HCT116 (cell line): ENCODE results near the gene HHLA2. TPM values are rescaled to one million over a fixed set of nuclear protein-coding genes. Genes with fewer than 3 reads are reported as not detected.

Experiments used
- ATAC-seq: fragments of 200-7000 bp; cut with Tn5 transposase; 2 replicates; pipeline ENCODE4 v1.9.1; 2020; ENCODE audit warnings: mild to moderate bottlenecking, moderate library complexity
- BruUV-seq: library from RNA; stranded (reverse); fragments of 400-500 nt; replicated peaks from 2 replicates; lab custom pipeline; 2021; lab: Mats Ljungman, UMichigan
- CTCF ChIA-PET: fragments of 300-600 bp; sonication (Branson Sonifier 250); formaldehyde crosslinking; loops from one replicate; lab custom pipeline; 2021; ENCODE audit warnings: antibody characterized with exemption; lab: Charles Lee
- POLR2A ChIA-PET: fragments of 300-600, 350-600 bp; sonication (Branson Sonifier 250); formaldehyde crosslinking; loops from one replicate; lab custom pipeline; 2021; ENCODE audit warnings: antibody characterized with exemption; lab: Charles Lee
- RAD21 ChIA-PET, 2 experiments: fragments of 300-600 bp; sonication (Branson Sonifier 250); formaldehyde crosslinking; loops; one replicate each; lab custom pipeline; 2023; ENCODE audit warnings: low total read pairs in 2 of 2; ENCODE audit not compliant: uncharacterized antibody in 2 of 2, unreplicated experiment in 2 of 2, low non-redundant PET in 1 of 2; lab: Charles Lee
- DNase-seq: peaks from one replicate; pipeline ENCODE4 v3.0.0-alpha.2; 2010; ENCODE audit warnings: low read depth, low spot score
- H2AFZ ChIP-seq: fragments of 200-600 bp; shearing (Covaris generic), sonication (generic); 2 replicates; pipeline ENCODE4 v1.6.1; 2017; ENCODE audit warnings: low read depth, mixed run types, mixed read lengths, antibody characterized with exemption, low read length; ENCODE audit not compliant: poor library complexity, severe bottlenecking
- H3K27ac ChIP-seq: 2 replicates; pipeline ENCODE4 v1.5.1; 2012; ENCODE audit warnings: low read depth, low read length
- H3K27me3 ChIP-seq: fragments of 200-600 bp; sonication (generic); 2 replicates; pipeline ENCODE4 v1.6.1; 2016; ENCODE audit warnings: mixed run types, low read length, mixed read lengths; ENCODE audit not compliant: insufficient read depth
- H3K36me3 ChIP-seq, 2 experiments: fragments of 200-500 bp in 1 of 2; fragments of 200-600 bp in 1 of 2; sonication (Bioruptor generic) in 1 of 2; sonication (generic) in 1 of 2; 2 replicates each; pipeline versions ENCODE4 v1.5.1 to v1.6.1; 2014 to 2016; ENCODE audit warnings: low read length in 2 of 2, inconsistent platforms in 1 of 2, mixed read lengths in 1 of 2, mixed run types in 1 of 2; ENCODE audit not compliant: insufficient read depth in 2 of 2, control insufficient read depth in 1 of 2
- H3K4me1 ChIP-seq, 2 experiments: fragments of 200-600 bp in 1 of 2; sonication (generic) in 1 of 2; 2 replicates each; pipeline versions ENCODE4 v1.5.1 to v1.6.1; 2012 to 2017; ENCODE audit warnings: low read length in 2 of 2, inconsistent platforms in 1 of 2, mild to moderate bottlenecking in 1 of 2, mixed read lengths in 1 of 2, mixed run types in 1 of 2, moderate library complexity in 1 of 2; ENCODE audit not compliant: insufficient read depth in 2 of 2, control insufficient read depth in 1 of 2
- H3K4me2 ChIP-seq: fragments of 200-600 bp; sonication (generic); 2 replicates; pipeline ENCODE4 v1.6.1; 2017; ENCODE audit warnings: mixed run types, low read length, mixed read lengths
- H3K4me3 ChIP-seq, 2 experiments: fragments of 200-600 bp in 1 of 2; sonication (generic) in 1 of 2; replicated peaks in 1 of 2; 2 replicates each; pipeline ENCODE4 v1.5.1; 2011 to 2016; ENCODE audit warnings: low read length in 2 of 2, control low read depth in 1 of 2, low read depth in 1 of 2, mild to moderate bottlenecking in 1 of 2, mixed read lengths in 1 of 2, mixed run types in 1 of 2
- H3K79me2 ChIP-seq: fragments of 200-600 bp; sonication (generic); 2 replicates; pipeline ENCODE4 v1.6.1; 2017; ENCODE audit warnings: mild to moderate bottlenecking, mixed run types, low read length, moderate library complexity, mixed read lengths; ENCODE audit not compliant: insufficient read depth
- H3K9ac ChIP-seq: fragments of 200-600 bp; sonication (generic); 2 replicates; pipeline ENCODE4 v1.6.1; 2016; ENCODE audit warnings: low read length, mixed read lengths
- H3K9me2 ChIP-seq: fragments of 200-600 bp; sonication (generic), shearing (Covaris generic); 2 replicates; pipeline ENCODE4 v1.6.1; 2017; ENCODE audit warnings: mixed run types, mild to moderate bottlenecking, moderate library complexity; ENCODE audit not compliant: insufficient read depth
- H3K9me3 ChIP-seq, 2 experiments: fragments of 200-500 bp in 1 of 2; fragments of 200-600 bp in 1 of 2; sonication (Bioruptor generic) in 1 of 2; sonication (generic) in 1 of 2; 2 replicates each; pipeline ENCODE4 v1.6.1; 2014 to 2017; ENCODE audit warnings: low read length in 2 of 2, mixed read lengths in 2 of 2, inconsistent platforms in 1 of 2, low read depth in 1 of 2, mild to moderate bottlenecking in 1 of 2, mixed run types in 1 of 2, moderate library complexity in 1 of 2; ENCODE audit not compliant: control insufficient read depth in 1 of 2, insufficient read depth in 1 of 2
- H4K20me1 ChIP-seq: fragments of 200-600 bp; sonication (generic), shearing (Covaris generic); 2 replicates; pipeline ENCODE4 v1.6.1; 2017; ENCODE audit warnings: mixed run types, mild to moderate bottlenecking, moderate library complexity; ENCODE audit not compliant: insufficient read depth
- ATF3 ChIP-seq: IDR thresholded peaks from 2 replicates; pipeline ENCODE4 v1.6.1; 2012
- CEBPB ChIP-seq: IDR thresholded peaks from 2 replicates; pipeline ENCODE4 v1.6.1; 2012; ENCODE audit warnings: low read depth
- EGR1 ChIP-seq: IDR thresholded peaks from 2 replicates; pipeline ENCODE4 v1.6.1; 2012; ENCODE audit warnings: low read depth
- ELF1 ChIP-seq: IDR thresholded peaks from 2 replicates; pipeline ENCODE4 v1.6.1; 2012; ENCODE audit warnings: low read depth, borderline replicate concordance
- EZH2 ChIP-seq: fragments of 200-600 bp; sonication (generic); IDR thresholded peaks from 2 replicates; pipeline ENCODE4 v1.6.1; 2017; ENCODE audit warnings: antibody characterized with exemption, mixed run types
- EZH2phosphoT487 ChIP-seq: fragments of 200-600 bp; IDR thresholded peaks from 2 replicates; pipeline ENCODE4 v1.6.1; 2018; ENCODE audit warnings: antibody characterized with exemption, borderline replicate concordance
- FOSL1 ChIP-seq: IDR thresholded peaks from 2 replicates; pipeline ENCODE4 v1.6.1; 2012; ENCODE audit warnings: low read depth
- JUND ChIP-seq: IDR thresholded peaks from 2 replicates; pipeline ENCODE4 v1.6.1; 2012
- MAX ChIP-seq: IDR thresholded peaks from 2 replicates; pipeline ENCODE4 v1.6.1; 2012
- POLR2AphosphoS5 ChIP-seq: IDR thresholded peaks from 2 replicates; pipeline ENCODE4 v1.6.1; 2011; ENCODE audit warnings: mild to moderate bottlenecking, low read depth, low read length, moderate library complexity
- RAD21 ChIP-seq: IDR thresholded peaks from 2 replicates; pipeline ENCODE4 v1.6.1; 2012; ENCODE audit warnings: low read depth, mild to moderate bottlenecking
- SIN3A ChIP-seq: IDR thresholded peaks from 2 replicates; pipeline ENCODE4 v1.6.1; 2012; ENCODE audit warnings: low read depth
- SP1 ChIP-seq: IDR thresholded peaks from 2 replicates; pipeline ENCODE4 v1.6.1; 2012; ENCODE audit warnings: low read depth
- SRF ChIP-seq: IDR thresholded peaks from 2 replicates; pipeline ENCODE4 v1.6.1; 2012; ENCODE audit warnings: low read depth
- ZFX ChIP-seq: fragments of 450-650 bp; IDR thresholded peaks from 2 replicates; pipeline ENCODE4 v1.6.1; 2017
- ZNF274 ChIP-seq: fragments of 200-500 bp; sonication (Bioruptor generic); IDR thresholded peaks from 2 replicates; pipeline ENCODE4 v1.6.1; 2014; ENCODE audit warnings: mild to moderate bottlenecking, low read depth, low read length, inconsistent platforms
- intact Hi-C: fragments of 100-400 bp; cut with micrococcal nuclease; formaldehyde crosslinking; loops from 2 replicates; pipeline ENCODE4 v1.10.0; 2022
- total RNA-seq: library from RNA; stranded (reverse); gene quantifications from one replicate; pipeline ENCODE4 v1.2.1, GENCODE V29; 2021; ENCODE audit not compliant: unreplicated experiment
- TF ChIP-seq, protein P1 (sequence below), 3 experiments: fragments of 200-600 bp in 1 of 3; sonication (generic) in 1 of 3; IDR thresholded peaks in 2 of 3; conservative IDR thresholded peaks in 1 of 3; 2 replicates each; pipeline ENCODE4 v1.5.1; 2012 to 2017; ENCODE audit warnings: low read depth in 2 of 3, low read length in 2 of 3, antibody characterized with exemption in 1 of 3, borderline replicate concordance in 1 of 3, control low read depth in 1 of 3, mild to moderate bottlenecking in 1 of 3, mixed read lengths in 1 of 3, mixed run types in 1 of 3, moderate library complexity in 1 of 3; ENCODE audit not compliant: insufficient read depth in 1 of 3
- TF ChIP-seq, protein P2 (sequence below): IDR thresholded peaks from 2 replicates; pipeline ENCODE4 v1.6.1; 2012; ENCODE audit warnings: low read depth

The HHLA2 gene
- total RNA-seq, 1 experiment from 2014 or later, result not detected

GRCh38 chr3:108381529-108382140, 85.3 kb downstream of the HHLA2 start:
- ATAC-seq, result no peak
- Histone ChIP-seq H3K9me3 (no peaks in the 10 kb centered on the region), H3K27ac (no peak overlapping the region), H3K4me1 (no peaks in the 10 kb centered on the region), H3K9me2 (no peaks in the 10 kb centered on the region), H2AFZ (no peak overlapping the region), H3K4me2 (no peak overlapping the region), H3K27me3 (no peaks in the 10 kb centered on the region), H4K20me1 (no peaks in the 10 kb centered on the region), H3K36me3 (no peaks in the 10 kb centered on the region; a peak in 1 of 4 replicates), H3K4me3 (no peak overlapping the region), H3K79me2 (no peaks in the 10 kb centered on the region), H3K9ac (no peak overlapping the region)
- RAD21 ChIA-PET, result no interaction called here
- no peak for DNase-seq
- CTCF ChIA-PET, result no interaction called here
- TF ChIP-seq MAX (no peak), EZH2phosphoT487 (no peak), ATF3 (no peak), ELF1 (no peak), FOSL1 (no peak), RAD21 (no peak), ZNF274 (no peak), SRF (no peak), POLR2AphosphoS5 (no peak), EGR1 (no peak), EZH2 (no peak), SIN3A (no peak), SP1 (no peak), JUND (no peak), CEBPB (no peak), ZFX (no peak)
- TF ChIP-seq, protein P1, sequence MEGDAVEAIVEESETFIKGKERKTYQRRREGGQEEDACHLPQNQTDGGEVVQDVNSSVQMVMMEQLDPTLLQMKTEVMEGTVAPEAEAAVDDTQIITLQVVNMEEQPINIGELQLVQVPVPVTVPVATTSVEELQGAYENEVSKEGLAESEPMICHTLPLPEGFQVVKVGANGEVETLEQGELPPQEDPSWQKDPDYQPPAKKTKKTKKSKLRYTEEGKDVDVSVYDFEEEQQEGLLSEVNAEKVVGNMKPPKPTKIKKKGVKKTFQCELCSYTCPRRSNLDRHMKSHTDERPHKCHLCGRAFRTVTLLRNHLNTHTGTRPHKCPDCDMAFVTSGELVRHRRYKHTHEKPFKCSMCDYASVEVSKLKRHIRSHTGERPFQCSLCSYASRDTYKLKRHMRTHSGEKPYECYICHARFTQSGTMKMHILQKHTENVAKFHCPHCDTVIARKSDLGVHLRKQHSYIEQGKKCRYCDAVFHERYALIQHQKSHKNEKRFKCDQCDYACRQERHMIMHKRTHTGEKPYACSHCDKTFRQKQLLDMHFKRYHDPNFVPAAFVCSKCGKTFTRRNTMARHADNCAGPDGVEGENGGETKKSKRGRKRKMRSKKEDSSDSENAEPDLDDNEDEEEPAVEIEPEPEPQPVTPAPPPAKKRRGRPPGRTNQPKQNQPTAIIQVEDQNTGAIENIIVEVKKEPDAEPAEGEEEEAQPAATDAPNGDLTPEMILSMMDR (IDR thresholded peaks at IDR 0.05 in 2 of 3, conservative IDR thresholded peaks at IDR 0.05 in 1 of 3; ENCODE audit: borderline replicate concordance in 1 of 3, insufficient read depth in 1 of 3, low read depth in 2 of 3, low read length in 2 of 3), result no peak
- TF ChIP-seq, protein P2, sequence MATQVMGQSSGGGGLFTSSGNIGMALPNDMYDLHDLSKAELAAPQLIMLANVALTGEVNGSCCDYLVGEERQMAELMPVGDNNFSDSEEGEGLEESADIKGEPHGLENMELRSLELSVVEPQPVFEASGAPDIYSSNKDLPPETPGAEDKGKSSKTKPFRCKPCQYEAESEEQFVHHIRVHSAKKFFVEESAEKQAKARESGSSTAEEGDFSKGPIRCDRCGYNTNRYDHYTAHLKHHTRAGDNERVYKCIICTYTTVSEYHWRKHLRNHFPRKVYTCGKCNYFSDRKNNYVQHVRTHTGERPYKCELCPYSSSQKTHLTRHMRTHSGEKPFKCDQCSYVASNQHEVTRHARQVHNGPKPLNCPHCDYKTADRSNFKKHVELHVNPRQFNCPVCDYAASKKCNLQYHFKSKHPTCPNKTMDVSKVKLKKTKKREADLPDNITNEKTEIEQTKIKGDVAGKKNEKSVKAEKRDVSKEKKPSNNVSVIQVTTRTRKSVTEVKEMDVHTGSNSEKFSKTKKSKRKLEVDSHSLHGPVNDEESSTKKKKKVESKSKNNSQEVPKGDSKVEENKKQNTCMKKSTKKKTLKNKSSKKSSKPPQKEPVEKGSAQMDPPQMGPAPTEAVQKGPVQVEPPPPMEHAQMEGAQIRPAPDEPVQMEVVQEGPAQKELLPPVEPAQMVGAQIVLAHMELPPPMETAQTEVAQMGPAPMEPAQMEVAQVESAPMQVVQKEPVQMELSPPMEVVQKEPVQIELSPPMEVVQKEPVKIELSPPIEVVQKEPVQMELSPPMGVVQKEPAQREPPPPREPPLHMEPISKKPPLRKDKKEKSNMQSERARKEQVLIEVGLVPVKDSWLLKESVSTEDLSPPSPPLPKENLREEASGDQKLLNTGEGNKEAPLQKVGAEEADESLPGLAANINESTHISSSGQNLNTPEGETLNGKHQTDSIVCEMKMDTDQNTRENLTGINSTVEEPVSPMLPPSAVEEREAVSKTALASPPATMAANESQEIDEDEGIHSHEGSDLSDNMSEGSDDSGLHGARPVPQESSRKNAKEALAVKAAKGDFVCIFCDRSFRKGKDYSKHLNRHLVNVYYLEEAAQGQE, result no peak
- no TSS peak for BruUV-seq
- POLR2A ChIA-PET, result no interaction called here
- intact Hi-C loops, result no loop called here
